GM13977 (cell line): ENCODE results near the gene PGC.

Experiments
- DNase-seq: peaks from one replicate; pipeline ENCODE4 v3.0.0; 2012; ENCODE audit warnings: low spot score
- in situ Hi-C: fragments of 300-500 bp; cut with MboI; formaldehyde crosslinking; loops from one replicate; pipeline ENCODE4 v1.12.0; 2022; ENCODE audit warnings: low sequenced_read_pairs, low pct_unique_long_range_greater_than_20kb, mixed read lengths, inconsistent platforms; ENCODE audit not compliant: unreplicated experiment
- TF ChIP-seq, protein P1 (sequence below): IDR thresholded peaks from 2 replicates; pipeline ENCODE4 v1.5.1; 2012; ENCODE audit warnings: mild to moderate bottlenecking, control low read depth; ENCODE audit not compliant: insufficient read depth; ENCODE audit errors: extremely low read depth, missing control alignments

PGC gene

GRCh38 chr6:41719436-41720261, 27.5 kb downstream of the PGC start:
- in situ Hi-C loops, result no loop called here
- DNase-seq, result no peak
- TF ChIP-seq, protein P1, sequence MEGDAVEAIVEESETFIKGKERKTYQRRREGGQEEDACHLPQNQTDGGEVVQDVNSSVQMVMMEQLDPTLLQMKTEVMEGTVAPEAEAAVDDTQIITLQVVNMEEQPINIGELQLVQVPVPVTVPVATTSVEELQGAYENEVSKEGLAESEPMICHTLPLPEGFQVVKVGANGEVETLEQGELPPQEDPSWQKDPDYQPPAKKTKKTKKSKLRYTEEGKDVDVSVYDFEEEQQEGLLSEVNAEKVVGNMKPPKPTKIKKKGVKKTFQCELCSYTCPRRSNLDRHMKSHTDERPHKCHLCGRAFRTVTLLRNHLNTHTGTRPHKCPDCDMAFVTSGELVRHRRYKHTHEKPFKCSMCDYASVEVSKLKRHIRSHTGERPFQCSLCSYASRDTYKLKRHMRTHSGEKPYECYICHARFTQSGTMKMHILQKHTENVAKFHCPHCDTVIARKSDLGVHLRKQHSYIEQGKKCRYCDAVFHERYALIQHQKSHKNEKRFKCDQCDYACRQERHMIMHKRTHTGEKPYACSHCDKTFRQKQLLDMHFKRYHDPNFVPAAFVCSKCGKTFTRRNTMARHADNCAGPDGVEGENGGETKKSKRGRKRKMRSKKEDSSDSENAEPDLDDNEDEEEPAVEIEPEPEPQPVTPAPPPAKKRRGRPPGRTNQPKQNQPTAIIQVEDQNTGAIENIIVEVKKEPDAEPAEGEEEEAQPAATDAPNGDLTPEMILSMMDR, result no peak

DNA sequence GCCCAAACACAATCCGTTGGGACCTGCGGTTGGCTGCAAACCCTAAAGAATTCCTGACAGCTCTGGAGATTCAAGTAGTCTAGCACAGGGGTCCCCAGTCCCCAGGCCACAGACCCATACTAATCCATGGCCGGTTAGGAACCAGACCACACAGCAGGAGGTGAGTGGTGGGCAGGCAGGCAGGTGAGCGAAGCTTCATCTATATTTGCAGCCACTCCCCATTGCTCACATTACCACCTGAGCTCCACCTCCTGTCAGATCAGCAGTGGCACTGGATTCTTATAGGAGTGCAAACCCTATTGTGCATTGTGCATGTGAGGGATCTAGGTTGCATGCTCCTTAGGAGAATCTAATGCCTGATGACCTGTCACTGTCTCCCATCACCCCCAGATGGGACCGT, 28.4 kb downstream of the PGC start:
- in situ Hi-C loops, result no loop called here
- TF ChIP-seq, protein P1, result no peak
- no peak for DNase-seq

DNA sequence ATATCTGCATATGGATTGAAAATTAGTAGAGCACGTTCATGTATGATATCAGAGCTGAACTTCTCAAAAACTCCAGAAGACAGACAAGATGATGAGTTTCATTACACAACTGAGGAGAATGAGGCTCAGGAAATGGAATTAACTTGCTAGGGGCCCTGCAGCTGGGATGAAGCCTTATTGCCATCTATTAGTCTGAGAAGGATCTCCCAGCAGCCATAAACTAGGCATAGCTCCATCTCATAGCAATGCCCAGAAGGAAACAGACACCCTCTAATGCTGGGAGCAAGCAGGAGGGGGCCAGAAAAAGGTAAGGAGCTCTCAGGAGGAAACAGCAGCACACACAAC, 29.8 kb downstream of the PGC start:
- in situ Hi-C loops, result no loop called here
- TF ChIP-seq, protein P1, result no peak
- no peak for DNase-seq

DNA sequence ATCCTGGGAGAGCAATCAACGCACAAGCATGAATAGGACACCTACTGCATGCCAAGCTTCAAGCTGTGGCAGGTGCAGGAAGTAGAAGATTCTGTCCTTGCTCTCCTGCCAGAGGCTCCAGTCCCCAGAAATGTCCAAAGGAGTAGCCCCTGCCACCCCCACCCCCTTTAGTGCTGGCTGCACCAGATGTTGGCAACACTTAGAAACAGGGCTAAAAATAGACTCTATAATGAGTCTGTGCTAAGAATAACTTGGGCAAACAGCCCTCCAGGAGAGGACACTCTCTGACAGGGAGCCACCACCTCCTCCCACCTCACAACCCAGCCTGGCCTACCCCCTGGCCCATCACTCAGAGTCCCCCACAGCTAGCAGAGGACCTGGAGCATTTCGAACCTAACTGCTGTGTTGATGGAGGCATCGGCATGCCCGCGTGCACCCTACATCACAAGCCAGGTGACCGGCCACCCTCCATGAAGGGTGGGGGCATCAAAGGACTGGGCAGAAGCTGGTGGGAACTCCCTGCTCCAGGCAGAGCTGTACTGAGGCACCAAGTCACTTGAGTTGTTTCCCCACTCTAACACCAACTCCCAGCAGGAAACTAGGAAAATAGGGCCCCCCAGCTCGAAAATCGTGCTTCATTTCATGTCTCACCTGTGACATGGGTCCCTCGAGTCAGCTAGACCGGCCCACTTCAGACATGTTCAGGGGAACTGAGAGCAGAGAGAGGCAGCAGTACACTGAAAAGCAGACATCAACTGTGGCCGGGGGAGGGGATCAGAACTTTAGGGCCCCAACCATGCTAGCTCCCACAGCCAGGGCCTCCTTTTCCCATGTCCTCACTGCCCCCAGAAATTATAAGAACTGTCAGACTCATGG, 30.4 kb downstream of the PGC start:
- in situ Hi-C loops, result no loop called here
- TF ChIP-seq, protein P1, result no peak
- no peak for DNase-seq

DNA sequence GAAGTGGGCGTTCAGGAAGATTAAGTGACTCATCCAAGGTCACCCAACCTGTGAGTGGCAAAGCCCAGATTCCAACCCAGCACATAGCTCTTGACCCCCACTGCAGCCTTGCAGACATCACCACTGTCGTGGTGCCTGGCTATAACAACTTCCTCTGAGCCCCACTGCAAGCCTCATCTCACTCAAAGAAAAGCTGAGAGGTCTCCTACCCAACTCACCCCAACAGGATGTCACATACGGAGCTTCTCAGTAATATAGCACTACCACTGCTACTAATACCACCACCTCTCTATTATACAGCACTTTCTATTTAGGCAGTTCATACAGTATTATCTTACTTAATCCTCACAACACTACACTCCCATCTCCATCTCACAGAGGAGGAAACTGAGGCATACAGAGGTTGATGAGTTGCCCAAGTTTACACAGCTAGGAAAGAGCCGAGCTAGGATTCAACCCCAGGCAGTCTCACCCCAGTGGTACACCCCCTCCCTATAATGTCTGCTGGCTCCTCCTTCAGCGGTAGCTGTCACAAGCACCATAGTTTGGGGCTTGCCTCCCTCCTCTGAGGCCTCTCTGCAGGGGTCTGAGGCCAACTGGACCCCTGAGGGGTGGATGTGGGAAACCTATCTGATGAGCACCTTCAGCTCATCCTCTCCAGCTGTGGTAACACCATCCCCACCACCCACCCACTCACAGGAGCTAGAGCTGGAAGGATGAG, 31.2 kb downstream of the PGC start:
- TF ChIP-seq, protein P1, result no peak
- in situ Hi-C loops, result no loop called here
- no peak for DNase-seq

DNA sequence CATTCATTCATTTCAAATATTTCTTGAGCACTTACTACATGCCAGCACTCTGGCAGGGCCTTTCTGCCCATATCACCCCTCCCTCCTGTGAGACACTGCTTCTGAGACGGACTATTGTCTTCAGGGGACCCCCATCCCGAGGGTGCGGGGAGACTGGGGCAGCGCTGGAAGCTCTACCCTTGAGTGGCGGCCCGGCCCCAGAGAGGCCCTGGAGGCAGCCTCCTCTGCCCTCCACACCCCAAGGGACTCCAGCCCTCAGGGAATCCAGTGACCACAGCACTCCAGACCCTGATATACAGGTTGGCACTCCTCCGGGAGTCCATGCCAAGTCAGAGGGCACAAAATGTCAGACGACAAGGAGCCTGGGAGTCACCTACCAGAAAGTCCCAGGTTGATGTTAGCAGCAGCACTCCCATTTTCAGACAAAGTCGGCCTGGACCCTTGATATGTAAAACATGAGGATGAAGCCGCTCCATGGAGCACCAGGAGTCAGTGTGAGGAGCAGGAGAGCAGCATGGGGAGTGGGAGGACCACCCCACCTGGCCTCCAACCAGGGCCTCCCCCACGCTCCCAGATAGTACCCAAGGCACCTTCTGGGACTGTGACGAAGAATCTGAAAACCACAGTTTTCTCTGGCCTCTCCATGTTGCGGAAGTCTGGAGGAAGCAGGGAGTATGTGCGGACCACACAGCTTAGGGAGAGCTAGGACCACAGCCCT, 32.5 kb downstream of the PGC start:
- TF ChIP-seq, protein P1, result no peak
- DNase-seq, result no peak
- in situ Hi-C loops, result no loop called here
